ENCODE data around the gene PHLDB3. TPM values are rescaled to one million over a fixed set of nuclear protein-coding genes. Genes with fewer than 3 reads are reported as not detected.

PHLDB3 gene
- total and polyA plus RNA-seq, 2 donors (not counting 3 experiments of a cell fraction or from before 2014, with no cell fraction given), result 5.5 to 12.0 TPM

- Histone ChIP-seq H3K4me2 (ENCODE audit: insufficient read depth, low read length) (peak overlapping the region; percentile 94), H4K20me1 (replicated peaks; ENCODE audit: control insufficient read depth, extremely low read depth, insufficient read depth, low read length) (no peaks in the 10 kb centered on the region), H3K79me2 (ENCODE audit: control insufficient read depth, insufficient read depth, low read length) (no peaks in the 10 kb centered on the region), H3K27me3 (ENCODE audit: control insufficient read depth in 2 of 2, insufficient read depth in 2 of 2, low read length in 2 of 2) (no peaks in the 10 kb centered on the region), H3K4me1 (ENCODE audit: control insufficient read depth, extremely low read depth, insufficient read depth, low read length) (peaks cover 11% of the 10 kb centered on the region), H3K9me1 (replicated peaks; ENCODE audit: control insufficient read depth, extremely low read depth, insufficient read depth, low read length) (no peaks in the 10 kb centered on the region), H3K27ac (ENCODE audit: insufficient read depth, low read depth, low read length) (no peak overlapping the region), H2AFZ (ENCODE audit: low read depth, low read length) (no peak overlapping the region), H3K4me3 (replicated peaks in 1 of 3; ENCODE audit: insufficient read depth in 1 of 3, low read depth in 1 of 3, low read length in 3 of 3) (no peak overlapping the region), H3K9ac (replicated peaks; ENCODE audit: extremely low read depth, insufficient read depth, low read length) (peak overlapping the region; percentile 67), H3K9me3 (replicated peaks; ENCODE audit: control insufficient read depth, insufficient read depth, low read length) (no peaks in the 10 kb centered on the region), H3K36me3 (ENCODE audit: control insufficient read depth in 2 of 2, extremely low read depth in 1 of 2, insufficient read depth in 2 of 2, low read length in 2 of 2) (peaks cover 0 to 2% of the 10 kb centered on the region in 2 experiments)
- no peak for FAIRE-seq
- no peak for DNase-seq (ENCODE audit: low read depth, low spot score)
- no TSS peak for BruUV-seq (replicated peaks)
- intact Hi-C loops (cut with micrococcal nuclease) (no loop called here), dilution Hi-C loops (cut with MboI; ENCODE audit: extremely low pct_ligation_motif_present, low sequenced_read_pairs) (no loop called here)
- POLR2A ChIA-PET, result no interaction called here
- CTCF ChIA-PET, result interaction anchor here (1.3 to 2.0 kb wide), 3 partner anchors 11 to 30 kb away, joined by 3 to 6 read pairs (median 3); partner anchors contain the start of gene PHLDB3
- TF ChIP-seq JUN (IDR thresholded peaks at IDR 0.05; ENCODE audit: borderline replicate concordance, insufficient read depth, insufficient read length, low read depth) (no peak), MYC (IDR thresholded peaks at IDR 0.05; ENCODE audit: low read depth, low read length) (no peak), EZH2 (IDR thresholded peaks at IDR 0.05; ENCODE audit: borderline replicate concordance, low read depth, low read length, severe bottlenecking) (no peak), CTCF (IDR thresholded peaks at IDR 0.05; ENCODE audit: extremely low read depth in 1 of 2, insufficient read depth in 1 of 2, low read depth in 1 of 2, low read length in 2 of 2) (no peak), FOS (IDR thresholded peaks at IDR 0.05; ENCODE audit: borderline replicate concordance, insufficient read depth, low read length) (no peak), GATA2 (IDR thresholded peaks at IDR 0.05; ENCODE audit: insufficient read depth, insufficient read length, low read depth, low read length) (no peak)
- TF ChIP-seq, protein P1, sequence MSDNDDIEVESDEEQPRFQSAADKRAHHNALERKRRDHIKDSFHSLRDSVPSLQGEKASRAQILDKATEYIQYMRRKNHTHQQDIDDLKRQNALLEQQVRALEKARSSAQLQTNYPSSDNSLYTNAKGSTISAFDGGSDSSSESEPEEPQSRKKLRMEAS (IDR thresholded peaks at IDR 0.05; ENCODE audit: insufficient read depth, insufficient read length), result no peak
These were observed 30.1 kb downstream of the PHLDB3 start for GRCh38 chr19:43474487-43474886.
